ENCODE data around the gene MRGPRG. TPM values are rescaled to one million over a fixed set of nuclear protein-coding genes. Genes with fewer than 3 reads are reported as not detected.

The MRGPRG gene
- polyA plus RNA-seq, 12 donors = not detected

- no peak for DNase-seq
Observed at GRCh38 chr11:3225826-3226750, 7.5 kb upstream of the MRGPRG start.

GRCh38 chr11:3225159-3225758, 6.6 kb upstream of the MRGPRG start:
- DNase-seq = no peak

- DNase-seq = no peak
Observed at GRCh38 chr11:3224401-3225057, 5.9 kb upstream of the MRGPRG start.

GRCh38 chr11:3223932-3224381, 5.3 kb upstream of the MRGPRG start:
- DNase-seq = no peak

GRCh38 chr11:3222941-3223915, 4.6 kb upstream of the MRGPRG start:
- DNase-seq = no peak

GRCh38 chr11:3222003-3222855, 3.6 kb upstream of the MRGPRG start:
- no peak for DNase-seq

GRCh38 chr11:3221408-3222002, 2.9 kb upstream of the MRGPRG start:
- no peak for DNase-seq

- no peak for DNase-seq
Observed at GRCh38 chr11:3220521-3221407, 2.2 kb upstream of the MRGPRG start.

GRCh38 chr11:3220101-3220500, 1.5 kb upstream of the MRGPRG start:
- DNase-seq = no peak

- DNase-seq = no peak
Observed at GRCh38 chr11:3219281-3219892, 774 bp upstream of the MRGPRG start.

GRCh38 chr11:3217818-3218482, 663 bp downstream of the MRGPRG start:
- DNase-seq = no peak

- DNase-seq = no peak
Observed at GRCh38 chr11:3216027-3216525, 2.5 kb downstream of the MRGPRG start.

- DNase-seq = no peak
Observed at GRCh38 chr11:3215346-3216026, 3.1 kb downstream of the MRGPRG start.

GRCh38 chr11:3214420-3214699, 4.3 kb downstream of the MRGPRG start:
- no peak for DNase-seq

- DNase-seq = no peak
Observed at GRCh38 chr11:3213659-3214419, 4.8 kb downstream of the MRGPRG start.

GRCh38 chr11:3208272-3208671, 10.3 kb downstream of the MRGPRG start:
- DNase-seq = no peak
